Measurements from ENCODE around the gene ZFHX3.

Gene ZFHX3

DNA sequence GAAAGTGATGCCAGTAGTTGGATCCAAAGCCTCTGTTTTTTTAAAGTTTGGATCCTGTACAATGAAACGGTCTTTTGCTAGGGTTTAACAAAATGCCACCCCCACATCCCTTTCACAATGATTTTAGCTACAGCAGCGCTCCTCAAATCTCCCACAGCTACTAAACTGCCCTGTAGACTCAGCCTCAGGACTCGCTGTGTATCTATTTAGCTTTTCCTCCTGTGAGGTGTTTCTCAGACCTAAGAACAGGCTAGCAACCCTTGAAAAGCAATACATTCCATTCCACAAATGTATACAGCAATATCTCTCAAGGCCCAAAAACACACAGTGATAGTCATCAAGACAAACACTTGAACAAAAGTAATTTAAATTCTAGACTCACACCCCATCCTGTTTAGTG, 206.4 kb downstream of the ZFHX3 start:
- Histone ChIP-seq H3K36me3 (ENCODE audit: control insufficient read depth in 1 of 2, insufficient read depth in 2 of 2, low read length in 2 of 2) (no peaks in the 10 kb centered on the region), H3K27me3 (ENCODE audit: control insufficient read depth in 1 of 2, insufficient read depth in 2 of 2, low read length in 2 of 2) (no peaks in the 10 kb centered on the region), H3K4me1 (ENCODE audit: control insufficient read depth in 1 of 2, insufficient read depth in 2 of 2, low read length in 2 of 2) (peaks cover 0 to 5% of the 10 kb centered on the region in 2 donors), H3K27ac (ENCODE audit: low read depth, low read length) (no peak overlapping the region), H3K9ac (ENCODE audit: low read depth in 1 of 2, low read length in 2 of 2) (no peak overlapping the region), H3K9me3 (ENCODE audit: control insufficient read depth in 1 of 2, low read length in 2 of 2) (no peaks in the 10 kb centered on the region), H3K4me3 (ENCODE audit: low read depth in 1 of 2, low read length in 2 of 2) (no peak overlapping the region)

DNA sequence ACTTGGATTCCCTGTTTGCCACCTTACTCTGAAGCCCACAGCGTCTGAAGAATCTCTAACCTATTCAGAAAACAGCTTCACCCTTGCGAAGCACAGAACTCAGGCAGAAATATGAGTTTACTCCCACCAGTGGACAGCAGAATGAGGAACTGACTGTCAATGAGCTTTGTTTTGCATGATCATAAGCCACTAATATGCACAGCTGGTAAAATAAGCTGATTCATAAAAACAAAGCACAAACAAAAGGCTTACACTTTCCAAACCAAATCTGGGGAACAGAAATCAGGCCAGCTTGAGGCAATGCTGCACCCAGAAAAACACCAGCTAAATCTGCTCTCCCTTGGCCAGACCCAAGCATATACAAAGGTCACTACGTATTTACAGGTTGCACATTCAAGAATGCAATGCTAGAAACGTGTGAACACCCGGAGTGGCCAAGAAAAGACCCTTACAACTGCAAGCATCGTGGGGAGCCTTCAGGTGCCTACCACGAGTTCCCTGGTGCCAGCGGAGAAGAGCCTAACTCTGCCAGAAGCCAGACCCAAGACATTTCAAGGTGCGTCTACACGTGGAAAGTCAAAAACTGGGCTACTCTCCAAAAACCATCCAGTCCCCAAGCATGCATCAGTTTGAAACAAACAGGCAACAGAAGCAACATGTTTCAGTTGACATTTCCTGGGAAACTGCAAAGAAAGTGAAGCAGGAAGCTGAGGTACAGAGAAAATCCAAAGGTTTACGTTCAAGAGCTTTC, 207.1 kb downstream of the ZFHX3 start:
- H3K9me3 ChIP-seq (ENCODE audit: control insufficient read depth in 1 of 2, low read length in 2 of 2): no peaks in the 10 kb centered on the region
- no peak overlapping the region for H3K4me3 ChIP-seq (ENCODE audit: low read depth in 1 of 2, low read length in 2 of 2)
- H3K27ac ChIP-seq (ENCODE audit: low read depth, low read length): no peak overlapping the region
- no peaks in the 10 kb centered on the region for H3K36me3 ChIP-seq (ENCODE audit: control insufficient read depth in 1 of 2, insufficient read depth in 2 of 2, low read length in 2 of 2)
- H3K4me1 ChIP-seq (ENCODE audit: control insufficient read depth in 1 of 2, insufficient read depth in 2 of 2, low read length in 2 of 2): peaks cover 0 to 5% of the 10 kb centered on the region in 2 donors
- no peak overlapping the region for H3K9ac ChIP-seq (ENCODE audit: low read depth in 1 of 2, low read length in 2 of 2)
- no peaks in the 10 kb centered on the region for H3K27me3 ChIP-seq (ENCODE audit: control insufficient read depth in 1 of 2, insufficient read depth in 2 of 2, low read length in 2 of 2)

DNA sequence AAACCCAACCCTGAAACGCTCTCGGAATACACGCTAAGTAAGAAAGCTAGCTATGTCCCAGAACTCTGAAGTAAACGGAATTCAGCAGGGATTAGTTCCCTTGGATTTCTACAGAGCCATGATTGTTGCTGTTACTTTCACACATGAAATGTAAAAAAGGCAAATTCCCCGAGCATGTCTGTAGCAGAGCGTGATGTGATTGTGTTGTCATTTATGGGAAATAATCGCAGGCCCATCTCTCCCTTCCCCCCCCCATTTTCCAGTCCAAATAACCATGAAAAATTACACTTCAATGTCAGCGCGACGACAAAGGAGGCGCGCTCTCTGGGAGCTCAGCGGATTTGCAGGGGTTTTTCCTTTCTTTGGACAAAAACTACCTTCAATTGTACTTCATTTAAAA, 209.0 kb downstream of the ZFHX3 start:
- no peak overlapping the region for H3K9ac ChIP-seq (ENCODE audit: low read depth in 1 of 2, low read length in 2 of 2)
- H3K27ac ChIP-seq (ENCODE audit: low read depth, low read length): no peak overlapping the region
- no peaks in the 10 kb centered on the region for H3K9me3 ChIP-seq (ENCODE audit: control insufficient read depth in 1 of 2, low read length in 2 of 2)
- no peak overlapping the region for H3K4me3 ChIP-seq (ENCODE audit: low read depth in 1 of 2, low read length in 2 of 2)
- no peaks in the 10 kb centered on the region for H3K27me3 ChIP-seq (ENCODE audit: control insufficient read depth in 1 of 2, insufficient read depth in 2 of 2, low read length in 2 of 2)
- no peaks in the 10 kb centered on the region for H3K36me3 ChIP-seq (ENCODE audit: control insufficient read depth in 1 of 2, insufficient read depth in 2 of 2, low read length in 2 of 2)
- H3K4me1 ChIP-seq (ENCODE audit: control insufficient read depth in 1 of 2, insufficient read depth in 2 of 2, low read length in 2 of 2): no peaks in the 10 kb centered on the region

DNA sequence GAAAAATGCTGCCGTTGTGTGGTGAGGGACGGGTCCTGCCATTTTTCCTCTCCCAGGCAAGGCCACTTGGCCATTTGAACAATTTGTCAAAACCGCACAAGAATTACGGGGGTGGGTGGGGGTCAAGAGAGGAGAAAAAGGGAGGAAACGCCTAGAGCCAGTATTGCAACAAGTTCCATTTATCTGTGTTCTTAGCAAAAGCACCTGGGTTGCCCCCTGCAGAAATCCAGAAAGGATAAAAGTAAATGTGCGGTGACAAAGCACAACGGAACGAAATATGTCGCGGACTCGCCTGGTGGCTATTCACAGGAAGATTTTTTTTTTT, 209.4 kb downstream of the ZFHX3 start:
- no peak overlapping the region for H3K9ac ChIP-seq (ENCODE audit: low read depth in 1 of 2, low read length in 2 of 2)
- H3K4me1 ChIP-seq (ENCODE audit: control insufficient read depth in 1 of 2, insufficient read depth in 2 of 2, low read length in 2 of 2): no peaks in the 10 kb centered on the region
- H3K9me3 ChIP-seq (ENCODE audit: control insufficient read depth in 1 of 2, low read length in 2 of 2): no peaks in the 10 kb centered on the region
- no peak overlapping the region for H3K27ac ChIP-seq (ENCODE audit: low read depth, low read length)
- no peaks in the 10 kb centered on the region for H3K36me3 ChIP-seq (ENCODE audit: control insufficient read depth in 1 of 2, insufficient read depth in 2 of 2, low read length in 2 of 2)
- no peak overlapping the region for H3K4me3 ChIP-seq (ENCODE audit: low read depth in 1 of 2, low read length in 2 of 2)
- H3K27me3 ChIP-seq (ENCODE audit: control insufficient read depth in 1 of 2, insufficient read depth in 2 of 2, low read length in 2 of 2): no peaks in the 10 kb centered on the region

DNA sequence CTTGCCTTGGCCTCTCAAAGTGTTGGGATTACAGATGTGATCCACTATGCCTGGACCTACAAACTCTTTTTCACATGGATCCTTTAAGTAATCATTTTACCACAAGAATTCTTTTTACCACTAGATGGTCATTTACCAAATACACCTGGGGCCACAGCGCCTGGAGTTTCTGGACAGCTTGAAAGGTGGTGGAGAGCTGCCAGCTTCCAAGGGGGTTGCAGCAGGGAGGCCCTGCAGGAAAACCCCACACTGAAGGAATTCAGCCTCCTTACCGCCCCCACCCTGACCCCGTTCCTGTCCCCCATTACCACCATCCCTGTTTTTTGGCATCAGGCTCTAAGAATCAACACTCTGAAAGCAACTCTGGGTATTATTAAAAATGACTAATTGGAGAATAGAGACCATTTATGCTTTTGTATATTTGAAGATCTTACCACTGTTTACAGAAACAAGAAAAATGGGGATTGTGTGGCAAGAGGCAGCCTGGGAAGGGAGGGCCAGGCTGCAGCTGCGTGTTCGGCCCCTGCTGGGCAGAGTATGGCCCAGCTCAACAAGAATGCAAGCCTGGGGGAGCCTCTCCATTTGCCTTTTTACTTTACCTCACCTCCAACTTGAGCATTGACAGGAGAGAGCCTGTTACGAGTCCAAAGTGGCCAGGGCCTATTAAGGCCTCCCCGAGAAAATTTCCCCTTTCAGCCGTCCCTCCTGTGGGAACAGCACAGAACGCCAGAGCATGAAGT, 209.9 kb downstream of the ZFHX3 start:
- Histone ChIP-seq H3K9ac (ENCODE audit: low read depth in 1 of 2, low read length in 2 of 2) (no peak overlapping the region), H3K27me3 (ENCODE audit: control insufficient read depth in 1 of 2, insufficient read depth in 2 of 2, low read length in 2 of 2) (no peaks in the 10 kb centered on the region), H3K4me3 (ENCODE audit: low read depth in 1 of 2, low read length in 2 of 2) (no peak overlapping the region), H3K36me3 (ENCODE audit: control insufficient read depth in 1 of 2, insufficient read depth in 2 of 2, low read length in 2 of 2) (no peaks in the 10 kb centered on the region), H3K9me3 (ENCODE audit: control insufficient read depth in 1 of 2, low read length in 2 of 2) (no peaks in the 10 kb centered on the region), H3K27ac (ENCODE audit: low read depth, low read length) (no peak overlapping the region), H3K4me1 (ENCODE audit: control insufficient read depth in 1 of 2, insufficient read depth in 2 of 2, low read length in 2 of 2) (no peaks in the 10 kb centered on the region)

DNA sequence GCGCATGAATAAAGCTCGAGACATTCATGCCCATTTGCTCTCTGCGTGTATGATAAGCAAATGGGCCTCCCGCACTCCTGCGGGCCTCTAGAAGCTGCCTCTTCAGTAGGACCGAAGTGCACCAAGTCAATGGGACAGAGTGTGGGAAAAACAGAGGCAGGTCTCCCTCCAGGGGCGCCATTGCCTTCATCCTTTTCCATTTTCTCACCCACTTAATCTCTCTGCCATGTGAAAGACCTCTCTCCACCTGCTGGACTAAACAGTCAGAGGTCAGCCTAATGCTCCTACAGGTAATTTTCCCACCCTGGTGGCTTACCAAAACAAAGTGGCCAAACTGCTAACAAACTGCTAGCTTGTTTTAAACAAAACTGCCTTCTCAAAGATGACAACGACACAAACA, 210.9 kb downstream of the ZFHX3 start:
- no peak overlapping the region for H3K4me3 ChIP-seq (ENCODE audit: low read depth in 1 of 2, low read length in 2 of 2)
- H3K9me3 ChIP-seq (ENCODE audit: control insufficient read depth in 1 of 2, low read length in 2 of 2): no peaks in the 10 kb centered on the region
- no peak overlapping the region for H3K27ac ChIP-seq (ENCODE audit: low read depth, low read length)
- H3K4me1 ChIP-seq (ENCODE audit: control insufficient read depth in 1 of 2, insufficient read depth in 2 of 2, low read length in 2 of 2): no peaks in the 10 kb centered on the region
- no peaks in the 10 kb centered on the region for H3K27me3 ChIP-seq (ENCODE audit: control insufficient read depth in 1 of 2, insufficient read depth in 2 of 2, low read length in 2 of 2)
- no peaks in the 10 kb centered on the region for H3K36me3 ChIP-seq (ENCODE audit: control insufficient read depth in 1 of 2, insufficient read depth in 2 of 2, low read length in 2 of 2)
- no peak overlapping the region for H3K9ac ChIP-seq (ENCODE audit: low read depth in 1 of 2, low read length in 2 of 2)

DNA sequence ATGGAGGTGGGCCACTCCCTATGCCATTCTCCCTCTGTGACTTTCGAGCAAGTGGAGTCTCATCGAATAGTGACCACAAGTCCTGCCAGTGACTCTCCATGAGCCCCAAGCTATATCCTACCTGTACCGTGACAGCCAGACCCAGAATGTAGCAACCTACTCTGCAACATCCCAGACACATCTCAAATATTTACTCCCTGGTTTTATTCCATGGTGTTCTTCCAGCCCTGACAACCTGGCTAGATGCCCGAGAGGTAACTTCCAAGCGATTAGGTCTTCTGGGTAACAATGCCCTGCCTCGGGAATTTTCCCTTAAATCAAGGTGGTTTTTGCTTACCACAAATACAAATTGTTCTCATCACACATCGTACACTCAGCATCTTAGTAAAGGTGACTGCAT, 211.7 kb downstream of the ZFHX3 start:
- Histone ChIP-seq H3K4me1 (ENCODE audit: control insufficient read depth in 1 of 2, insufficient read depth in 2 of 2, low read length in 2 of 2) (no peaks in the 10 kb centered on the region), H3K27ac (ENCODE audit: low read depth, low read length) (no peak overlapping the region), H3K4me3 (ENCODE audit: low read depth in 1 of 2, low read length in 2 of 2) (no peak overlapping the region)

DNA sequence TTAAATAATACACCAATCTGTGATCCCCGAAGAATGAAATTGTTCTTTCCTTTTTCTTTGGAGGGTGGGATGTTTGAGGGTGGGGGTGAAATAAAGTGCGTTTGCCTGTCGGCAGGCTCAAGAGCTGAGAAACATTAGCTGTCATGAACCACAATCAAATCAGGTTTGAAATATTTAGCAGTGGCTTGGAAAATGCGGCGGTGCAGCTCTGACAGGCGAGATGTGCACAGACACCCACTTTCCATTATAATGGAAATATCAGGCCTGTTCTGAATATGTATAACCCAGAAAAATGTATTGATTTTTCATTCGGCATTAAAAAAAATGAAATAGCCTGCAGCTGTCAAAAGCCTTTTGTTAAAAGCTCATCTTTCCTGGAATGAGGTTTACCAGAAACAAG, 212.8 kb downstream of the ZFHX3 start:
- H3K27ac ChIP-seq (ENCODE audit: low read depth, low read length): no peak overlapping the region
- no peak overlapping the region for H3K9ac ChIP-seq (ENCODE audit: low read depth in 1 of 2, low read length in 2 of 2)
- H3K27me3 ChIP-seq (ENCODE audit: control insufficient read depth in 1 of 2, insufficient read depth in 2 of 2, low read length in 2 of 2): no peaks in the 10 kb centered on the region
- H3K4me1 ChIP-seq (ENCODE audit: control insufficient read depth in 1 of 2, insufficient read depth in 2 of 2, low read length in 2 of 2): no peaks in the 10 kb centered on the region
- no peak overlapping the region for H3K4me3 ChIP-seq (ENCODE audit: low read depth in 1 of 2, low read length in 2 of 2)
- H3K9me3 ChIP-seq (ENCODE audit: control insufficient read depth in 1 of 2, low read length in 2 of 2): no peaks in the 10 kb centered on the region
- no peaks in the 10 kb centered on the region for H3K36me3 ChIP-seq (ENCODE audit: control insufficient read depth in 1 of 2, insufficient read depth in 2 of 2, low read length in 2 of 2)

More for the DNA sequence above, 211.7 kb downstream of the ZFHX3 start:
- Histone ChIP-seq H3K36me3 (ENCODE audit: control insufficient read depth in 1 of 2, insufficient read depth in 2 of 2, low read length in 2 of 2) (no peaks in the 10 kb centered on the region), H3K9me3 (ENCODE audit: control insufficient read depth in 1 of 2, low read length in 2 of 2) (no peaks in the 10 kb centered on the region), H3K27me3 (ENCODE audit: control insufficient read depth in 1 of 2, insufficient read depth in 2 of 2, low read length in 2 of 2) (no peaks in the 10 kb centered on the region), H3K9ac (ENCODE audit: low read depth in 1 of 2, low read length in 2 of 2) (no peak overlapping the region)

DNA sequence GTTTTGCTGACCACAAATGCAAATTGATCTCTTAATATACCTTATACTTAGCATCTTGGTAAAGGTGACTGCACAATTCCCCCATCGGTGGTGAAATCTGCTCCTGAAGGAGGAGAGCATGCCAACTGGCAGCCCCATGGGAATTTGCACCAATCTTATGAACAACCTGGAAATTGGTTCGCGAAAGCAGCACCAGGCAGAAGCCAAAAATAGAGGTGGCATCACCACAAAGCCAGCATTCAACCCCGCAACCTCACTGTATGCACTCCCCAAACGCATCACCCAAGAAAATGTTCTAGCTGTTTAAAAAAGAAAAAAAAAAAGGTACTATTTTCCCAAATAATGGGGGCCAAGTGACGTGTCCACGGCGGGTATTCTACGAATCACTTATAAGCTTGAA, 213.4 kb downstream of the ZFHX3 start:
- H3K9me3 ChIP-seq (ENCODE audit: control insufficient read depth in 1 of 2, low read length in 2 of 2): no peaks in the 10 kb centered on the region
- H3K4me1 ChIP-seq (ENCODE audit: control insufficient read depth in 1 of 2, insufficient read depth in 2 of 2, low read length in 2 of 2): no peaks in the 10 kb centered on the region
- H3K27me3 ChIP-seq (ENCODE audit: control insufficient read depth in 1 of 2, insufficient read depth in 2 of 2, low read length in 2 of 2): no peaks in the 10 kb centered on the region
- no peak overlapping the region for H3K4me3 ChIP-seq (ENCODE audit: low read depth in 1 of 2, low read length in 2 of 2)
- no peak overlapping the region for H3K9ac ChIP-seq (ENCODE audit: low read depth in 1 of 2, low read length in 2 of 2)
- no peak overlapping the region for H3K27ac ChIP-seq (ENCODE audit: low read depth, low read length)
- H3K36me3 ChIP-seq (ENCODE audit: control insufficient read depth in 1 of 2, insufficient read depth in 2 of 2, low read length in 2 of 2): peaks cover 0 to 4% of the 10 kb centered on the region in 2 donors

DNA sequence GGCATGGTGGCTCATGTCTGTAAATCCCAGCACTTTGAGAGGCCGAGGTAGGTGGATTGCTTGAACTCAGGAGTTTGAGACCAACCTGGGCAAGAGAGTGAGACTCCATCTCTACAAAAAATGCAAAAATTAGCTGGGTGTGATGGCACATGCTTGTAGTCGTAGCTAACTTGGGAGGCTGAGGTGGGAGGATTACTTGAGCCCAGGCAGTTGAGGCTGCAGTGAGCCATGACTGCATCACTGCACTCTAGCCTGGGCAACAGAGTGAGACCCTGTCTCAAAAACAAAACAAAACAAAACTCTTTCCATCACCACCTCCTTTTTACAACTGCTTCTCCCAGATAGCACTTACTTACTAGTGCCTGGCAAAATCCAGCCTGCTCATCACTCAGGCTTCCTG, 214.0 kb downstream of the ZFHX3 start:
- Histone ChIP-seq H3K27me3 (ENCODE audit: control insufficient read depth in 1 of 2, insufficient read depth in 2 of 2, low read length in 2 of 2) (no peaks in the 10 kb centered on the region), H3K4me1 (ENCODE audit: control insufficient read depth in 1 of 2, insufficient read depth in 2 of 2, low read length in 2 of 2) (no peaks in the 10 kb centered on the region), H3K27ac (ENCODE audit: low read depth, low read length) (no peak overlapping the region)

More for the DNA sequence above, 214.0 kb downstream of the ZFHX3 start:
- H3K36me3 ChIP-seq (ENCODE audit: control insufficient read depth in 1 of 2, insufficient read depth in 2 of 2, low read length in 2 of 2): peaks cover 0 to 8% of the 10 kb centered on the region in 2 donors
- no peak overlapping the region for H3K9ac ChIP-seq (ENCODE audit: low read depth in 1 of 2, low read length in 2 of 2)
- no peak overlapping the region for H3K4me3 ChIP-seq (ENCODE audit: low read depth in 1 of 2, low read length in 2 of 2)
- H3K9me3 ChIP-seq (ENCODE audit: control insufficient read depth in 1 of 2, low read length in 2 of 2): no peaks in the 10 kb centered on the region

All from duodenal mucosa (tissue), 2 donors.